GM19025 (cell line): ENCODE measurements around the gene OR5B2.
"Not testable (repeated sequence)": the region's sequence is repeated elsewhere in the genome, so short reads cannot be mapped to it uniquely, and the experiment has no call there.

Source experiments
- ATAC-seq: cut with Tn5 transposase; IDR thresholded peaks from one replicate; pipeline ENCODE4 v1.9.1; 2021; ENCODE audit warnings: mild to moderate bottlenecking, low read depth, moderate library complexity; ENCODE audit not compliant: unreplicated experiment

Gene OR5B2

DNA sequence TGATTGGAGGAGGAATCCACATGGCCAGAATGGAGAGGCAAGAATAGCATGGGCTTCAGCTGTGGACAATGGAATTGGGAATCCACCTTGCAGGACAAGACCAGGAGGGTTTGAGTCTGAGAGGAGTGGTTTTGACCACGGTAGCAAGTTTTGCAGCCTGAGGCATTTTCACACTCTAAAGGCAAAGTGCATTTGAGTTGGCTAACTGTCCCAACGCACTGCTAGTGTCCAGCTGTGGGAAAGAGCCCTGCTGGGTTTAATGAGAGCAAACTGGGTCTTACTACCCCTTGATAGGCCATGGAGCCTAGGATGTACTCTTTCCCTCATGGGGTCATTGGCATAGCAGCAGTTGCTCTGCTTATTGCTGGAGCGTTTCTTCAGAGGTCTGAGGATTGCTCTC lies at the start of gene OR5B2:
OR5B2 (minus strand) TSS at position 101 of the 400 bp plus-strand sequence. CDS start 4,860 bp downstream, outside the sequence.
- ATAC-seq = no peak

DNA sequence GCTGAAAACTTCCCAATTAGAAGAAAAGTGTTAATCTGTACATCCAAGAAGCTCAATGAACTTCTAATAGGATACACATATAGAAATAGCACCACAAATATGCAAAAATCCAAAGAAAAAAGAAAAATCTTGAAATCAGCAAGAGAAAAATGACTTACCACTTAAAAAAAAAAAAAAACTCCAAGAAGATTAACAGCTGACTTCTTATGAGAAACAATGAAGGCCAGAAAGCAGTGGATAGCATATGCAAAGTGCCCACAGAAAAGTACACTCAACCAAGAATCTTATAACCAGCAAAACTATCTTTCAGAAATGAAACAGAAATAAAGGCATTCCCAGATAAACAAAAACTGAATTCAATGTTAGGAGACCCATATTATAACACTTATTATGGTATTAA lies 44.0 kb upstream of the OR5B2 start:
- no peak for ATAC-seq

DNA sequence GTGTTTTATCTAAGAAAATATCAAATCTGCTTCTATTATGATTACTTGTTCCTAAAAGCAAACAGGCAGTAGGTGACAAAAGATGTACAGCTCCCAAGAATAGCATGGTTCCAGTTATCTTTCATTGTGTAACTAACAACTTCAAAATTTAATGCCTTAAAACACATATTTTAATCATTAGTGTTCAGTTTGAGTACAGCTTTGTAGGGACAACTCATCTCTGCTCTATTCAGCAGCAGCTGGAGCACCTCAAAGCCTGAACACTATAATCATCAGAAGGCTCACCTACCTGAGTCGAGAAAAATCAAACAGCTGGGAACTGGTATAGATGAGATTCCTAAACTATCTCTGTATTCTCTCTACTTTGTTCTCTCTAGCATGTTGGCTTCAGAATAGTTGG lies 38.4 kb upstream of the OR5B2 start:
- no peak for ATAC-seq

DNA sequence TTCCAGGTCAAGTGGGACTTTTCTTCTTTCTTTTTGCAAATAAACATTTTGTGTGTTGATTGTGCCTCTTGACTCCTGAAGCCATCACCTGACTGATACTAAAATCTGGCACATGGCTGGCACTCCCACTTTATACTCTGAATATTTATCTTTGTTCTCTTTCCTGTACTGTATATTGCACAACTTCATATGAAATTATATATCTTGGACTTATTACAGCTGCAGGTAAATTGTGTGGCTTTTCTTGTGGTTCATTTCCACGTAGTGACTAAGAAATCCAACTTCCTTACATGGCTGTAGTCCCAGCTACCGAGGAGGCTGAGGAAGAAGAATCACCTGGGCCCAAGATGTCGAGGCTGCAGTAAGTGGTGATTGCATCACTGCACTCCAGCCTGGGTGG lies 37.8 kb upstream of the OR5B2 start:
- no peak for ATAC-seq

DNA sequence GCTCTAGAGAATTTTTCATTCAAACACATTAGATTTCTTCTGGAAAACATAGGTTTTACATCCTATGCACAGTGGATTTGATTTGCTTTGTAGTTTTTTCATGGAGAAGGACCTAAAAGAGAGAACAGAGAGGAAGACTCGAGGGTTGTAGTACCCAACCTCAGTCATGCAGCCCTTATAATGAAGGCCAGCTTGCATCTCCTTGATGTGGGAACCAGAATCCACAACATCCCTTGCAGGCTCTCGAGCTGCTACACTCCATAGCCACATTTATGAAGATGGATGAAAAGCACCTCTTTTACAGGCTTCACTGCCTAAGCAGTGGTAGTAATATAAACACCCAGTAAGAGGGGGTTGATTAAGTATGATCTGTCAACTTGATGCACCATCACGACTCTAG lies 23.7 kb upstream of the OR5B2 start:
- ATAC-seq = no peak

DNA sequence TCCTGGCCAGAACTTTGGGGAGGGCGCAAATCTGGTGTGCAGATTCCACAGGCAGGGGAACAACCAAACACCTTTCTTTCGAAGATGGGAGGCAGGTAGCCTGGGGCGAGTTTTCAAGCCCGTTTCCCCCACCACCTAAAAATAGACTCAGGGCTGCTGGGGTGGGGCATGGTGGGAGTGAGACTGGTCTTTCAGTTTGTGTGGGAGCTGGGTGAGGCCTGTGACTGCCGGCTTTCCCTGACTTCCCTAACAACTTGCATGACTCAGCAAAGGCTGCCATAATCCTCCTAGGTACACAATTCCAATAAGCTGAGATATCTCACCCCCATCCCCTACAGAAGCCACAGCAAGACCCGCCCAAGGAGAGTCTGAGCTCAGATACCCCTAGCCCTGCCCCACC lies 18.4 kb upstream of the OR5B2 start:
- no peak for ATAC-seq

DNA sequence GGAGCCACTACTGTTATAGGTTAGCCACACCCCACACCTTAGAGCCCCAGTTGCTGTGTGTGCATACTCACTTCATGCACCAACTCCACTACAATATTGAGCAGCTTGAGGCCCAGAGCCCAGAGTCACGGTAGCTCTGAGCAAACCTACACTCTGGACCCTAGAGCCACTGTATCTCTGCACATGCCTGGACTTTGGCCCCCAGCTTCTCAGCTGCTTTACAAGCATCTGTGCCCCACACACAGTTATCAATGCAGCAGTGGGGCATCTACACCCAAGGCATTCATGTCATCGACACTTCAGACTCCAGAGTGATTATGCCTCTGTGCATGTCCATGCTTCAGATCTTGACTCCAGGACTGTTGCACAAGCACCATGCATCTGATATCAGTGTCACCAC lies 16.4 kb upstream of the OR5B2 start:
- no peak for ATAC-seq

DNA sequence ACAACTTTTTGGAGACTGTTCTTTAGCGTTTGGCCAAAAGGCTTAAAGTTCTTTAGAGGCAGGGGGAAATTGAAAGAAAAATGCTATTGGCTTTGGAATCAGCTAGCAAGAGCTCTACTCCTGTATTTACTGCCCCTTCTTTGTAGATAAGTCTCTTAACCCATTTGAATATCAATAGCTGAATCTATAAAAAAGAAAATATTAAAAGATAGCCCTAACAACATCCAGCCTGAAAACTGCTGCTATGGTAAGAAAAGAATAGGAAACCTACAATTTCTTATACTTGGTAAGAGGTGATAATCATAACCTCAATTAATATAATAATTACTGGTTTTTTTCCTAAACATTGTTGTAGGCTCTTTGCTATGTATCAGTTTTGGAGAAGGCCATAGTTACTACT lies 14.2 kb upstream of the OR5B2 start, which contains the start of gene OR5B12:
OR5B12 (minus strand) TSS at position 101 of the 400 bp plus-strand sequence. CDS start 2,085 bp downstream, outside the sequence.
- ATAC-seq = no peak

DNA sequence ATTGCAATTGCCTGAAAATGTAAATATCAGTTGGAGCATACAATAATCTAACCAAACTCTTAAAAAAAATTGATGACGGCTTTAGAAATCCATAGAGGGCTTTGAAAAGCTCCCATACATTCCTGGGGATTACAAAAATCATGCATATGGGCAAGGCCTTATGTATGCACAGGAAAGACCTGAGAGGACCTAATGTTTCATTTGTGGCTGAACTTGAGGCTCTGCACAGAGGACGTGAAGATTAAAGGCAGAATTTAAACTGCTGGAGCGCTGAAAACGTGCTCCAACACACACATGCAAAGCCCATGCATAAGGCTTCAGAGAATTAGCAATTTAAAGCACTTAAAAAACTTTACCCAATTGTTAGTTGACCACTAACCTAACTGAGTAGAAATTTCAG lies 10.6 kb upstream of the OR5B2 start:
- ATAC-seq = no peak

DNA sequence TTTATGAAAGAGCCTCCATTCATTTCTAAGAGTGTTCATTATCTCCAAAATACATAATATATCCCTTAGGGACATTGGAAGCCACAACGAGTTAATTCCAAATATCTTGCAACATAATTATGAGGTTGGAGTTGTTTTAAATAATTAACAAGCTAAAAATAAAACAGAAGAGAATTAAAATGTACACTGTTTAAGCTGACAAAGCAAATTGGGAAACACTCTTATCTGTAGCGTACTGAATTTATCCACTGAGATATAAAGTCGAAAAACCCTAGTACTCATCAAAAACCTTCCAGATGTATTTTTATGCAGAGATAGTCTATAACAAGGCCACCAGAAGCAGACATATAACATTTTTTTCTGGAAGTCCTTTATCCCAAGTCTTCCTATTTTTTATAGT lies 6.3 kb upstream of the OR5B2 start:
- ATAC-seq = no peak

DNA sequence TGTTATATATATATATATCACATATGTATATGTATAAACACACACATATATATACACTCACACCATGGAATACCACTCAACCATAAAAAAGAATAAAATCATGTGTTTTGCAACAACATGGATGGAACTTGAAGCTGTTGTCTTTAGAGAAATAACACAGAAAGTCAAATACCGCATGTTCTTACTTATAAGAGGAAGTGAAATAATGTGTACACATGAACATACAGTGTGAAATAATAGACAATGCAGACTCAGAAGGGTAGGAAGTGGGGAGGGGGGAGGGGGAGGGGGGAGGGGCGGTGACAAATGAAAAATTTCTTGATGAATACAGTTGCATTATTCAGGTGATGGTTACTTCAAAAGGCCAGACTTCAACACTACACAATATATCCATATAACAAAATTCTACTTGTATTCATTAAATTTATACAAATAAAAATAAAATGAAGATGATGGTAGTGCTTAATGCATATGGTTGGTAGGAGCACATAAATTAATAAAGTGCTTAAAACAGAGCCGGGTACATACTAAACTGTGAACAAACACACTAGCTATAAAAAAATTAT lies 5.8 kb upstream of the OR5B2 start:
- ATAC-seq = no peak

DNA sequence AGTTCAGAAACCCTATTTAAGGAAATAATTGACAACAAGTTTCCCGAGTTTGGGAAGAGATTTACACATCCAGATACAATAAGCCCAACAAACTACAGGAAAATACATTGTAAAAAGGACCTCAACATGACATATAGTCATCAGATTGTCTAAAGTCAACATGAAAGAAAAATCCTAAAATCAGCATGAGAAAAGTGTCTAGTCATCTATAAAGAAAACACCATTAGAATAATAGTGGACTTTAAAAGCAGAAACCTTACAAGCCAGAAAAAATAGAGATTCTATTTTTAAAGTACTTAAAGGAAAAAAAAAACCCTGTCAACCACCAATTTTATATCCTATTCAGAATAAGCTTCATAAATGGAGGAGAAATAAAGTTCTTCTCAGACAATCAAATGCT lies 1.4 kb upstream of the OR5B2 start:
- ATAC-seq = no peak

DNA sequence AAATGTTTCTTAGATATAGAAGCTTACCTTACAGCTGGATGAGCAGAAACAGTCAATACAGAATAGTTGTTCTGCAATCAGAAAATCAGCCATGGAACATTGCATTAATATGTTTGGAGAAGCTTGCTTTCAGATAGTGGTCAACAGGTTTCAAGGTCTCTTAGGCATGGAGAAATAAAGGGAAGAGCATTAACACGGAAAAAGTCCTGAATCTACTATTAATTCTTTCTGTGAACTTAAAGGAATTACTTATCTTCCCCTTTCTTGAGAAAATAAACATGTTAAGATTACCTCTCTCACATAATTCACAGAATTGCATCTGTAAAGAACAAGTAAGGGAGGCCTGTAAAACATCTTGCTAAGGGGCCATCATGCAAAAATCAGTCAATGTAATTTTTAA lies 21.1 kb downstream of the OR5B2 start, which contains the start of gene OR5B3:
OR5B3 (minus strand) TSS at position 101 of the 400 bp plus-strand sequence. CDS start 3,465 bp downstream, outside the sequence.
- ATAC-seq = no peak

DNA sequence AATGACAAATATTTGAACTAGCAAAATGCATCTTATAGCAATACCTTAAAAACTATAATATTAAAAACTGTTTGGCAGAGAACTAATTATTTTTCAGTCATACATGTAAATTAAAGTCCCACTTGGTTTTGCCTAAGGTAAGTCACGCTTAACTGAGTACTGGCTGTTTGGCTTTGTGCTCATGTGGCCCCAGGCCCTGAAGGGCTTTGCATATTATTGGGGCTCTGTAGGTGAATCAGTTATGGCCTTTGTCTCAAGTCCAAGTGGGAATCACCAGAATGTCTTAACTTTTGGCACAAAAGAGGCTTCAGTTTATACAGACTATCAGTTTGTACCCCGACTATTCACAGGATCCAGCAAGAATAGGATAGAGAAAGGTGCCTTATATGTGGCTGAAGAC lies 28.3 kb downstream of the OR5B2 start:
- ATAC-seq = not testable (repeated sequence)

DNA sequence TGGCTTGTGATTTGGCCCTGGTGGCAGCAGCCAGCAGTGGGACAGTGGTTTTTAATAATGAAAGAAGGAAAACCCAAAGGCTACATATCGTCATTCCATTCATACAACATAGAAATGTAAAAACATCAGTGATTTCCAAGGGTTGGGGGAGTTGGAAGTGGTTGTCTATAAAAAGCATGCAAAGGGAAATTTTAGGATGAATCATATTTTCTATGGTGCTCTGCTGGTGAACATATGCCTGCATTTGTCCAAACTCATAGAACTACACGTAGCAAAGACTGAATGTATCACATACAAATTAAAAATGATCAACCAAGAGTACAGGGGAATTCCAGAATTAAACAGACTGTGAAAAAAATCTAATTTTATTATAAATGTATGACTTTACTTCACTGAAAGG lies 32.3 kb downstream of the OR5B2 start:
- no peak for ATAC-seq

DNA sequence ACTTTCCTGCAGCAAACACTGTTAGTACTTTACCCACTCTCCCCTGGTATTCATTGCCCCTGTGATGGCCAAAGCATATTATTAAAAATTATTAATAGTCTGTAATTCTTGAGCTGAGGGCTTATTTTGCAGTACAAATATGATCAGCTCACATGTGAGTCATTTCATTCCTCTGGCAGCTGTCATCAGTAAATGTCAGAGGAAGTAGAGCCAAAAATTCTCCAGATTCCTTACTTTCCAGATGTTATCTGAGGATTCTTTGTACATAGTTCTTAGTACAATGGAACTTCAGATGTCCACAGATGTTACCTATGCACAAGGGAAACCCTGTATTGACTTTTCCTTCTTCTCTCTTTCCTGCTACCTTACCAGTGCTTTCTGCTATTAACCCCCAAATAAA lies 33.7 kb downstream of the OR5B2 start:
- no peak for ATAC-seq

DNA sequence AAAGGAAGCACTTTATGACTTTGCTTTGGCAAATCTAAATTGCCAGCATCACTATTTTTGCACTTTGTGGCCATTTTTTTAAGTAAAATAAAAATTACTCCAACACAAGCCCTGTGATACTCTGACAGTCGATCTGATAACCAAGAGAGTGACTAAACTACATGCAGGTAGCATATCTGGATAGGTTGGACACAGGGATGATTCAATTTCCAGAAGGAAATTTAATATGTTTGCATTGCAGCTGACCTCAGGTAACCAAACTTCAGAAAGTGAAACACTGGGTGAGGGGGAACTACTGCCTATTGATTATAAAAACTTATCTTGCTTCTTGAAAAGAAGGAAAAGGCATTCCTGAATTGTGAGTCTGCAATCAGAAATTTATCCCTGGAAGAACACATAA lies 35.2 kb downstream of the OR5B2 start:
- ATAC-seq = no peak

DNA sequence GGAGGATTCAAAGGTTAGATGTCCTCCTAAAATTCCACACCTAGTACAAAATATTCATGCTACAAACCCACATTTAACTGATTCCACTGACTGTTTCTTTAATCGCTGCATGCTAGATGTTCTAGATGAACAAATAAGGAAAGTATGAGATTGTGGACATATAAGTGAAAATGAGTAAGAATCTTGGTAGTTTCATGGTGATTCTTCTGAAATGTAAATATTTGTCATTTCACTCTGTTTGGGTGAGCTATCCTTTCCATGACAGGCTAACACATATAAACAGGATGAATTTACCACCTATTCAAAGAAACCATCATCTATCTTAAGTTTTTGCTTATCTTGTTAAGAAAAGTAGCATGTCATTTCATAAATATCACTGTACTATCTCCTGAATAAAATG lies 36.0 kb downstream of the OR5B2 start:
- ATAC-seq = no peak

DNA sequence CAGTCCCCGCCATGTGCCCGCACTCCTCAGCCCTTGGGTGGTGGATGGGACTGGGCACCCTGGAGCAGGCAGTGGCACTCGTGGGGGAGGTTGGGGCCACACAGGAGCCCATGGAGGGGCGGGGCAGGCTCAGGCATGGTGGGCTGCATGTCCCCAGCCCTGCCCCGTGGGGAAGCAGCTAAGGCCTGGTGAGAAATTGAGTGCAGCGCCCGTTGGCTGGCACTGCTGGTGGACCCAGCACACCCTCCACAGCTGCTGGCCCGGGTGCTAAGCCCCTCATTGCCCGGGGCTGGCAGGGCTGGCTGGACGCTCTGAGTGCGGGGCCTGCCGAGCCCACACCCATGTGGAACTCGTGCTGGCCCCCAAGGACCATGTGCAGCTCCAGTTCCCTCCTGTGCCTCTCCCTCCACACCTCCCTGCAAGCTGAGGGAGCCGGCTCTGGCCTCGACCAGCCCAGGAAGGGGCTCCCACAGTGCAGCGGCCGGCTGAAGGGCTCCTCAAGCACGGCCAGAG lies 37.3 kb downstream of the OR5B2 start:
- ATAC-seq = no peak
